ENCODE data around the gene SLC16A5. TPM values are rescaled to one million over a fixed set of nuclear protein-coding genes. Genes with fewer than 3 reads are reported as not detected.
A peak's percentile ranks its signal among the peaks of the same experiment; 100 is the strongest.

The SLC16A5 gene
- total RNA-seq, 2 experiments from 2014 or later: 11.4 to 12.2 TPM

DNA sequence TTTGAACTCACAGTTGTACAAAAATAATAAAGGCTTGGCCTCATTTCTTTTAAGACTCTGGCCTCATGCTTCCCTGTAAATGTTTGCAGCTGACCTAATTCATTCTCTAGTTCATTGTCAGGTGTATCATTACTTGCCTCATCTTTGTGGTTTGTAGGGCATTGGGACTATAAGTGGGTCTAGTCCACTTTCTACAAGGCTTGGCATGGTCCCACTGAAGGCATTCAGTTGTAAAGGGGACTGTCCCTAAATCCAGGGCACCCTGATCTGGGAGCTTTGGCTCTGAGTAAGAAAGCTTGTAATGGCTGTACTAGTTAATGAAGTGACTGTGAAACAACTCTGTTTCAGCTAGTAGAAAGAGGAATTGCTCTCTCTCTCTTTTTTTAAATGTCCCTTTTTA lies 38.0 kb upstream of the SLC16A5 start:
- peaks cover 43% of the 10 kb centered on the region for H3K4me1 Mint-ChIP-seq
- H3K36me3 Mint-ChIP-seq (ENCODE audit: low read depth): peaks cover 26% of the 10 kb centered on the region
- no peak for DNase-seq

DNA sequence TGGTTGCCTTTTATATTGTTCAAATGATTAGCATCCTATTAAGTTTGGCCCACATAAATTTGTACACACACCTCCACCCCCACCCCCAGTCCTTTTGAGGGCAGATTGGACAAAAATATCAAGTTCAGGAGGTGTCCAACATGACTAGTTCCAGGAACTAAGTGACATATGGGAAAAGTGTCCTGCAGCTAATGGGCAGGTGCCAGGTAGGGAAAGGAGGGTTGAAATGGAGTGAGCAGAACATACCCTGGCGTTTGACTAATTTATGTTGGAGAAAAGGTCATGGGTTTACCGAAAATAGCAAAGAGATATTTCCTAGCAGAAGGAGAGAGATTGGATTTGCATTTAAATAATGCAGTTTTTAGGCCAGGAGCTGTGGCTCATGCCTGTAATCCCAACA lies 35.8 kb upstream of the SLC16A5 start:
- Mint-ChIP-seq H3K4me3 (no peak overlapping the region), H3K9me3 (no peaks in the 10 kb centered on the region), H3K36me3 (ENCODE audit: low read depth) (peaks cover 34% of the 10 kb centered on the region), H3K27ac (peak overlapping the region; percentile 14), H3K27me3 (no peaks in the 10 kb centered on the region), H3K4me1 (peaks cover 32% of the 10 kb centered on the region)
- no peak for DNase-seq
- POLR2A ChIA-PET: no interaction called here
- CTCF ChIA-PET: interaction anchor here (0.6 kb wide), 1 partner anchor 367 kb away, joined by 3 read pairs; no protein-coding TSS in a partner anchor

More for the DNA sequence above, 38.0 kb upstream of the SLC16A5 start:
- H3K27ac Mint-ChIP-seq: no peak overlapping the region
- no peaks in the 10 kb centered on the region for H3K27me3 Mint-ChIP-seq
- ChIA-PET POLR2A (interaction anchor here (0.6 kb wide), 1 partner anchor 15 kb away, joined by 3 read pairs; no protein-coding TSS in a partner anchor), CTCF (interaction anchor here (1.0 to 2.8 kb wide), 2 partner anchors 11 to 26 kb away, joined by 5 to 17 read pairs; no protein-coding TSS in a partner anchor)
- no peaks in the 10 kb centered on the region for H3K9me3 Mint-ChIP-seq
- H3K4me3 Mint-ChIP-seq: no peak overlapping the region

DNA sequence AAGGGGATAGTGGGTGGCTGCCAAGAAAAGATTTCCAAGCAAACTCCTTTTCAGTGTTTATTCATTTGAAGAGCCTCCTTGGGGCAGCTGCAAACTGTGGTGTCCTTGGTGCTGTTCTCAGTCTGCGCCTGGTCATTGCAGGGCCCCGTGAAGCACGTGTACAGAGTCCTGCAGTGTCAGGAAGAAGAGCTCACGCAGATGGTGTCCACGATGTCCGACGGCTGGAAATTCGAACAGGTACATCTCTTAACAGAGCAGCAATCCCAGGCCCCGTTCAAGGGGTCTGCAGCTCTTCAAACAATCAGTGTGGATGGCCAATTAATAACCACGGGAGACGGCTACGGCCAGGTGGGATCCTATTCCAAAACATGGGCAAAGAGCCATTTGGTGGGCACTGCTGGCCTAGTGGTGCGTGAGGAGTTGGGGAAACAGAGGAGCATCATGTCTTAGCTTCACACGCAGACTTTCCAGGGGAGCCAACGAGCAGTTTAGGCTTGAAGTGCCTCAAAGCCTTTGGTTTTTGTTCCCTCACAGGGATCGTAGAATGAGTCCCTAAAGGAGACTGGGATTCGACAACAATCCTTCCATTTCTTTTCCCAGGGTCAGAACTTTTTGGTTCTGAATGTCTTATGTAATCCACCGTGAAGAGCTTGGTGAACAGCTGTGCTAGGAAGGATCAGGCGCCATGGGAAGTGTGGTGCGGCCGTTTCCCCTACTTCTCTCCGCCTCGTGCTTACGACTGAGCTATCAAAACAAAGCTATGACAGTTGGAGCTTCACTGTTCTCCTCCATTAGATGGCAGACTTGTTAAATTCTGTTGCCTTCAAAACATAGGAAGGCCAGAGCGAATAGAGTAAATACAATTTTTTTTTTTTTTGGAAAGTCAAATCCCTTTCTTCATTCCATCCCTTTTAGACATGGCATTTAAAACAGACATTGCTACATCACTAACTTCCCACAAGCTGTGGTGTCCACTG lies 28.1 kb upstream of the SLC16A5 start:
- peaks cover 52% of the 10 kb centered on the region for H3K36me3 Mint-ChIP-seq (ENCODE audit: low read depth)
- no peaks in the 10 kb centered on the region for H3K9me3 Mint-ChIP-seq
- DNase-seq: peak; percentile 24
- peak overlapping the region; percentile 69 for H3K27ac Mint-ChIP-seq
- peaks cover 21% of the 10 kb centered on the region for H3K4me1 Mint-ChIP-seq
- H3K27me3 Mint-ChIP-seq: no peaks in the 10 kb centered on the region
- ChIA-PET CTCF (interaction anchor here (0.6 to 3.1 kb wide), 14 partner anchors 11 to 911 kb away, joined by 3 to 17 read pairs (median 3); partner anchors contain the start of genes MRPL58 and NT5C), POLR2A (interaction anchor here (0.6 to 1.5 kb wide), 4 partner anchors 10 to 22 kb away, joined by 3 to 13 read pairs (median 6); no protein-coding TSS in a partner anchor)
- no peak overlapping the region for H3K4me3 Mint-ChIP-seq

DNA sequence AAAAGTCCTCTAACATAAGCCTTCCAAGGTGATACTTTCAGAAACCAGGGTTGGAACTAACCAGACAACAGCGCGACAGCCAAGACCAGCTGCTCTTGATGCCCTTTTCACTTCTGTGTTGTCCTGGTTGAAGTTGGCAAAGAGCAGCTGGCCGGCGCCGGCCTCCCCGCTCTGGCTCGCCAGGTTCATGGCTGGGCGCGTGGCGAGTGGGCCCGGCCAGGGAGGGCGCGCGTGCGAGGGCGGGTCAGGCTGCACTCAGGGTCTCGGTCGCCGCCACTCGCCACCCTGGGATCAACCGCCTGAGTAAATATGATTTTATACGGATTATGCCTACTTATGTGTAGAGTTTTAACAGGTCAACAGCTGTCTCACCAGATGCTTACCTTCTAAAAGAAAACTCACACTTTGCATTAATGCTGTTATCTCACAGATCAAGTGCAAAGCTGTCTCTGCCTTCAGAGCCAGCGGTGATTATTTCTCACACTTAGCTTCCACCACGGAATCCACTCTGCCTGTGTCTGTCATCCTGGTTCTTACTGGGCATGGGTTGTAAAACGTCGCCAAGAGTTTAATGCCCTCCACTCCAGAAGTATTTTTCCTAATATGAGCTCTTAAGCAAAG lies 27.2 kb upstream of the SLC16A5 start:
- Mint-ChIP-seq H3K27me3 (no peaks in the 10 kb centered on the region), H3K4me1 (peaks cover 29% of the 10 kb centered on the region), H3K36me3 (ENCODE audit: low read depth) (peaks cover 52% of the 10 kb centered on the region), H3K27ac (no peak overlapping the region), H3K4me3 (no peak overlapping the region), H3K9me3 (no peaks in the 10 kb centered on the region)
- ChIA-PET POLR2A (interaction anchor here (0.6 to 1.5 kb wide), 2 partner anchors 13 to 21 kb away, joined by 3 to 5 read pairs; no protein-coding TSS in a partner anchor), CTCF (interaction anchor here (0.8 to 3.1 kb wide), 11 partner anchors 10 to 141 kb away, joined by 3 to 17 read pairs (median 3); partner anchors contain the start of gene NT5C)
- no peak for DNase-seq

DNA sequence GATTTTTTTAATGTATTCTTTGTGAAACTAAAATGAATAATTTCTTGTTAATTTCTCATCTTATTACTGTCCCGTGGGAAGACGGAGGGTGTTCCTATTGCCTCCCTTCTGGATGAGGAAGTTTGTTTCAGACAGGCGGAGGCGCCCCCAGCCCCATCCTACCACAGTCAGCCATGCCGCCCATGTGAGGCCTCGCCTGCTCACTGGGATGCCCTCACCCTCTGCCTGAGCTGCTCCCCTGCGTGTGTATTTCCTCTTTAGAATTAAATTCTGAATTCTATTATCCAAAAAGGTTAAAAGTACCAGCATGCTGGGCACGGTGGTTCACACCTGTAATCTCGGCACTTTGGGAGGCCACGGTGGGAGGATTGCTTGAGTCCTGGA lies 26.7 kb upstream of the SLC16A5 start:
- Mint-ChIP-seq H3K4me3 (no peak overlapping the region), H3K27ac (no peak overlapping the region), H3K36me3 (ENCODE audit: low read depth) (peaks cover 51% of the 10 kb centered on the region), H3K9me3 (no peaks in the 10 kb centered on the region), H3K27me3 (no peaks in the 10 kb centered on the region), H3K4me1 (peaks cover 33% of the 10 kb centered on the region)
- no peak for DNase-seq
- ChIA-PET CTCF (interaction anchor here (1.0 to 3.1 kb wide), 5 partner anchors 9 to 141 kb away, joined by 3 to 17 read pairs (median 4); no protein-coding TSS in a partner anchor), POLR2A (interaction anchor here (1.5 kb wide), 1 partner anchor 13 kb away, joined by 3 read pairs; no protein-coding TSS in a partner anchor)

DNA sequence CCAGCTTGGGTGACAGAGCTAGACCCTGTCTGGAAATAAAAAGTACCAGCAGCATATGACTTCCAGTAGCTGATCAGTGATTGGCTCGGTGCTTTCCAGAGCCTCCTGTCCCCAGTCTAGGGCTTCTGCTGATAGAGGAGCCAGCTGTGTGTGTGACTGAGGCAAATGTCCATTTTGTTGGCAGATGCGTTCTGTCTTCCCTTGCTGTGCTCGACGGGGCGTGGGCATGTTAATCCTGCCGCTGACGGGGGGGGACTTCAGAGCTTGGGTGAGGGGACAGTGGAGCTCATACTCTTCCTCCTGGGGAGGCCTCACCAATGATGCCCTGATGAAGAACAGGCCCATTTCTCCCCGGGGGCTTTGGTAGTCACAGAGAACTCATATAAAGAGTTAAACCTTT lies 26.1 kb upstream of the SLC16A5 start:
- no peaks in the 10 kb centered on the region for H3K27me3 Mint-ChIP-seq
- DNase-seq: no peak
- POLR2A ChIA-PET: no interaction called here
- peaks cover 34% of the 10 kb centered on the region for H3K4me1 Mint-ChIP-seq
- no peaks in the 10 kb centered on the region for H3K9me3 Mint-ChIP-seq
- no peak overlapping the region for H3K27ac Mint-ChIP-seq
- CTCF ChIA-PET: interaction anchor here (1.0 to 3.1 kb wide), 6 partner anchors 8 to 140 kb away, joined by 3 to 17 read pairs (median 4); no protein-coding TSS in a partner anchor
- H3K4me3 Mint-ChIP-seq: no peak overlapping the region
- peaks cover 45% of the 10 kb centered on the region for H3K36me3 Mint-ChIP-seq (ENCODE audit: low read depth)

DNA sequence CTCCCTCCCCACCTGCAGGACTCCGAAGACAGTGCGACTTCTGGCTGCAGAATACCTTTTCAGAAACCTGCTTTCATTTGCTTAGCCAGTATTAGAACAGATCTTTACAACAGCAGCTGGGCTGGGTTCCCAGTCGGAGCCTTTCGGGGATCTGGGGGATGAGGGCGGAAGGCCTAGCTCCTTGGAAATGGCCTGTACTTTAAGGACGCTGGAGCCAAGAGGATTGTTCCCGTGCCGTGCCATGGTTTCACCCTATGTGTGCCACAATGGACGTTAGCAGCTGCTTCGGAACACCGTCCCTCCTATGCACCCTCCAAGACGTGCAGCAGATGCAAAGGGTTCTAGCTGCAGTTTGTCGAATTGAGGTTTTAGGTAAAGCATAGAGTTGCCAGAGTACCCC lies 24.6 kb upstream of the SLC16A5 start:
- no peaks in the 10 kb centered on the region for H3K27me3 Mint-ChIP-seq

DNA sequence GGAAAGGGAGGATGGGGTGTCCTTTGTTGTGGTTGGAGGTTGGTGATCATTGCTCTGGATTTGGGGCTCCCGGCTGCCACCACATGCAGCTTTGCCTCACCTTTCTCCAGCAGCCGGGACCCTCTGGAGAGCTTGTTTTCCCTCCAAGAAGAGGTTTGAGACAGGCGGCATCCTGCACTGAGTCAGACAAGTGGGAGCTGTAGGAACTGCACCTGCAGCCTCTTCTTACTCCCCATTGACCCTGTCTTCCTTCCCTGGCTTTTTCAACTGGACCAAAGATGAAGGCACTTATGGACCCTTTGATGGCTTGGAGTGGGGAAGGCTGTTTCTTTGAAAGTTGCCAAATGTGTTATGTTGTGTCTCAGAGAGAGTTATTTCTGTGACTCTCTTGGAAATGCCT lies 24.1 kb upstream of the SLC16A5 start:
- H3K27ac Mint-ChIP-seq: no peak overlapping the region
- ChIA-PET POLR2A (no interaction called here), CTCF (interaction anchor here (2.0 kb wide), 1 partner anchor 9 kb away, joined by 7 read pairs; no protein-coding TSS in a partner anchor)
- H3K36me3 Mint-ChIP-seq (ENCODE audit: low read depth): peaks cover 42% of the 10 kb centered on the region
- H3K27me3 Mint-ChIP-seq: no peaks in the 10 kb centered on the region
- no peak overlapping the region for H3K4me3 Mint-ChIP-seq
- H3K9me3 Mint-ChIP-seq: no peaks in the 10 kb centered on the region
- peaks cover 44% of the 10 kb centered on the region for H3K4me1 Mint-ChIP-seq
- DNase-seq: no peak

More for the DNA sequence above, 24.6 kb upstream of the SLC16A5 start:
- ChIA-PET CTCF (interaction anchor here (0.6 to 2.0 kb wide), 2 partner anchors 8 to 755 kb away, joined by 3 to 7 read pairs; no protein-coding TSS in a partner anchor), POLR2A (no interaction called here)
- Mint-ChIP-seq H3K36me3 (ENCODE audit: low read depth) (peaks cover 42% of the 10 kb centered on the region), H3K4me3 (no peak overlapping the region), H3K27ac (no peak overlapping the region), H3K4me1 (peaks cover 42% of the 10 kb centered on the region), H3K9me3 (no peaks in the 10 kb centered on the region)
- DNase-seq: no peak

DNA sequence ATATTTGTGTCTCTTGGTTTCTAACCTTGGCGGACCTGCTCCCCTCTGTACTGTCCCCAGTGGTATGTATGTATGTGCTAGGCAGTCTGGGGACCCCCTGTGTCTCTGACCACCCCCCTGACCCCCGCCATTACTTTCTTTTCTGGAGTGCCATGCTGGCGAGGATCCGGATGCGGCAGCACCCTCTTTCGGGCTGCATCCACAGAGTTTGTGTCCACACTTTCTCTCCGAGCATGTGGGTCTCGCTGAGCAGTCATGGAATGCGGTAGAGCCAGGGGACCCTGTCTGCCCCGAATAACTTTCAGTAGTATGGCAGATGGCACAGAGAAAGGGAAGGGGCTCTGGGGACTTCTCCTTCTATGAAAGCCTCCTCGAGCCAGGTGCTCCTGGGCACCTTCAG lies 23.7 kb upstream of the SLC16A5 start:
- Mint-ChIP-seq H3K4me3 (no peak overlapping the region), H3K27ac (no peak overlapping the region), H3K9me3 (no peaks in the 10 kb centered on the region), H3K27me3 (no peaks in the 10 kb centered on the region), H3K4me1 (peaks cover 47% of the 10 kb centered on the region), H3K36me3 (ENCODE audit: low read depth) (peaks cover 42% of the 10 kb centered on the region)
- ChIA-PET POLR2A (no interaction called here), CTCF (interaction anchor here (2.0 kb wide), 1 partner anchor 9 kb away, joined by 7 read pairs; no protein-coding TSS in a partner anchor)
- DNase-seq: no peak

DNA sequence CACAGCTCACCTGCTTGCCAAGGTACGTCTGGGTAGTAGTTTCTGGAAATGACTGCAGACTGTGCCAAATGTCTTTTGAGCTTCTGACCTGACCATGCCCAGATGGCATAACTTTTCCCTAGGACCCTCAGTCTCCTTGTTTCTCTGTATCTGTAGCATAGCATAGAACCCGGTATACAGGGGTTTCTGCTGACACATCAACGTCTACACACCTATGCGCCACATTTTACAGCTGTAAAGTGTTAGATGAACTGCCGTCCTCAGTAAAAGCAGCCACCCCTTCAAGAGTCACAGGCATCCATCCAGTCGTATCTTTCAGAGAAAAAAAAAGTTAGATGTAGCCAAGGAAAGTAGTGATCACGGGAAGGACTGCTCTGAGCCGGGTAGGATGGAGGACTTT lies 23.3 kb upstream of the SLC16A5 start:
- ChIA-PET POLR2A (no interaction called here), CTCF (interaction anchor here (2.0 kb wide), 1 partner anchor 10 kb away, joined by 7 read pairs; no protein-coding TSS in a partner anchor)
- Mint-ChIP-seq H3K27ac (no peak overlapping the region), H3K4me3 (no peak overlapping the region), H3K36me3 (ENCODE audit: low read depth) (peaks cover 41% of the 10 kb centered on the region), H3K4me1 (peaks cover 45% of the 10 kb centered on the region), H3K9me3 (no peaks in the 10 kb centered on the region), H3K27me3 (no peaks in the 10 kb centered on the region)
- no peak for DNase-seq

DNA sequence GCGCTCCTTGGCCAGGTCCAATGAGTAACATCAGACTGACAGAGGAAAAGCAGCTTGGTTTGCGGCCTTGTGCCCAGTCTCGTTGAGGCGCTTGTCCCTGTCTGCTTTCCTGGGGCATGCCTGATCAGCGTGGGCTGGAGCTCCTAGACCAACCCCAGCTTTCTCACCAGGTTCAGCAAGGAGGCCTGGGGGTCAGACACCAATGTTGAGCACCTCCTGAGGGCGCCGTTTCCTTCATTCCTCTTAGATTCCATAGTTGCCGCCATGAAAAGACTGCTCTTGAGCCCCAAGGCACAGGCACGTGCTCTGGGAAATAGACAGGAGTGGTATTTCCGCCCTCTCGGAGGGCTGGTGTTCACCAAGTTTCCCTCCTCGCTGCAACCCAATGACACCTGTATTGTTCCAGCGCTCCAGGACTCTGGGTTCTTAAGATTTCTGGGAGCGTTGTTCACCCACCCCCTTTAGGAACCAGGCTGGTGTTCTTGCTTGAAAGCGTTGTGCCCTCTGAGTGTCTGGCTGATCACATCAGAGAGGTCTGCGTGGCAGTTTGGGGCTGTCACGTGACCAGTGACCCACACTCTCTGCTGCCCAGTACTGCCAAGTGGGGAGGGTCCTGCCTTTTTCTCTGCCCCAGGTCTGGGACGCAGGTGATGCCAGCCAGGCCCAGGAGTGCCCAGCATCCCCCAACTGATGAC lies 22.7 kb upstream of the SLC16A5 start:
- Mint-ChIP-seq H3K27ac (peak overlapping the region; percentile 83), H3K4me1 (peaks cover 44% of the 10 kb centered on the region), H3K27me3 (no peaks in the 10 kb centered on the region), H3K9me3 (no peaks in the 10 kb centered on the region), H3K4me3 (no peak overlapping the region), H3K36me3 (ENCODE audit: low read depth) (peaks cover 39% of the 10 kb centered on the region)
- POLR2A ChIA-PET: no interaction called here
- CTCF ChIA-PET: interaction anchor here (2.0 kb wide), 1 partner anchor 10 kb away, joined by 7 read pairs; no protein-coding TSS in a partner anchor
- DNase-seq: no peak
